Fibroblast of villous mesenchyme (primary cell): ENCODE data around the gene KLF15. TPM values are rescaled to one million over a fixed set of nuclear protein-coding genes. Genes with fewer than 3 reads are reported as not detected.

Experiments used
- DNase-seq: peaks from one replicate; pipeline ENCODE4 v3.0.0-alpha.2; 2010; ENCODE audit warnings: low read depth
- H3K4me3 ChIP-seq: 2 replicates; pipeline ENCODE4 v1.5.1; 2011; ENCODE audit warnings: low read depth, mild to moderate bottlenecking, low read length
- total RNA-seq: library from RNA; depleted of rRNA; stranded (reverse); fragments of >200 nt; gene quantifications from 2 replicates; pipeline ENCODE4 v1.2.3, GENCODE V29; 2012
- TF ChIP-seq, protein P1 (sequence below): IDR thresholded peaks from 2 replicates; pipeline ENCODE4 v1.5.1; 2012; ENCODE audit warnings: low read depth, mild to moderate bottlenecking, low read length; ENCODE audit not compliant: insufficient read depth

The KLF15 gene
- total RNA-seq: 0.32 and 0.43 TPM in 2 replicates

DNA sequence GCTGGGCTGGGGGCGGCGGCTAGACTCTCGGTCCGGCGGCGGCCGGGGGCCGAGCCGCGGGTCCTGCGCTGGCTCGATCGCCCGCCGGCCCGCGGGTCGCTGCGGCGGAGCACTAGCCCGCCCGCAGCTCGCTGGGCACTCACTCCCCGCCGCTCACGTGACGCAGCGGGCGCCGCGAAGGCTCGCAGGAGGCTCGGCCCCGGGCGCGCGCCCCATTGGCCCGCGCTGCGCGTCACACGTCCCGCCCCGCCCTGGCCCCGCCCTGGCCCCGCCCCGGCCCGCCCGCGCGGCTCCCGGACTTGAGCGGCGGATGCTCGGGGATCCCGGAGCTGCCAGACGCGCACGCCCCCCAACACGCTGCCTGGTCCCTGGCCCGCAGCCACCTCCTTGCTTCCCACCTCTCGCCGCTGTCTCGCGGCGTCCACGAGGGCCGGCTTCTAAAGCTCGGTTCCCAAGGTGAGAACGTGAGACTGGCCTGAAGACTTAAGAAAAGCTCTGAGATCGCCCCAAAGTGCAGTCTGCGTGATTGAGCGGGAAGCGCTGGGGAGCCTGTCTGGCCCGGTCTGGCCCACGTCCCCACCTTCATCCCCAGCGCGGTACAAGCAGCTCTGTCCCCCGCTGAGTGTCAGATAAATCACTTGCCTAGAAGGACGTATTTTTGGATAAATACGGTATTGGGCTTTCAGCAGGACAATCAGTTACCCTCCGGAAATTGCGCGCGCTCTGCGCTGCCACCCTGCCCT is at the start of gene KLF15:
Gene KLF15 (minus strand): TSS at position 114 of the 743 bp plus-strand sequence. CDS start 4,486 bp downstream, outside the sequence.
- peak within 1 kb of the TSS; percentile 59 for H3K4me3 ChIP-seq
- TF ChIP-seq, protein P1, sequence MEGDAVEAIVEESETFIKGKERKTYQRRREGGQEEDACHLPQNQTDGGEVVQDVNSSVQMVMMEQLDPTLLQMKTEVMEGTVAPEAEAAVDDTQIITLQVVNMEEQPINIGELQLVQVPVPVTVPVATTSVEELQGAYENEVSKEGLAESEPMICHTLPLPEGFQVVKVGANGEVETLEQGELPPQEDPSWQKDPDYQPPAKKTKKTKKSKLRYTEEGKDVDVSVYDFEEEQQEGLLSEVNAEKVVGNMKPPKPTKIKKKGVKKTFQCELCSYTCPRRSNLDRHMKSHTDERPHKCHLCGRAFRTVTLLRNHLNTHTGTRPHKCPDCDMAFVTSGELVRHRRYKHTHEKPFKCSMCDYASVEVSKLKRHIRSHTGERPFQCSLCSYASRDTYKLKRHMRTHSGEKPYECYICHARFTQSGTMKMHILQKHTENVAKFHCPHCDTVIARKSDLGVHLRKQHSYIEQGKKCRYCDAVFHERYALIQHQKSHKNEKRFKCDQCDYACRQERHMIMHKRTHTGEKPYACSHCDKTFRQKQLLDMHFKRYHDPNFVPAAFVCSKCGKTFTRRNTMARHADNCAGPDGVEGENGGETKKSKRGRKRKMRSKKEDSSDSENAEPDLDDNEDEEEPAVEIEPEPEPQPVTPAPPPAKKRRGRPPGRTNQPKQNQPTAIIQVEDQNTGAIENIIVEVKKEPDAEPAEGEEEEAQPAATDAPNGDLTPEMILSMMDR: no peak
- peak; percentile 84 for DNase-seq

DNA sequence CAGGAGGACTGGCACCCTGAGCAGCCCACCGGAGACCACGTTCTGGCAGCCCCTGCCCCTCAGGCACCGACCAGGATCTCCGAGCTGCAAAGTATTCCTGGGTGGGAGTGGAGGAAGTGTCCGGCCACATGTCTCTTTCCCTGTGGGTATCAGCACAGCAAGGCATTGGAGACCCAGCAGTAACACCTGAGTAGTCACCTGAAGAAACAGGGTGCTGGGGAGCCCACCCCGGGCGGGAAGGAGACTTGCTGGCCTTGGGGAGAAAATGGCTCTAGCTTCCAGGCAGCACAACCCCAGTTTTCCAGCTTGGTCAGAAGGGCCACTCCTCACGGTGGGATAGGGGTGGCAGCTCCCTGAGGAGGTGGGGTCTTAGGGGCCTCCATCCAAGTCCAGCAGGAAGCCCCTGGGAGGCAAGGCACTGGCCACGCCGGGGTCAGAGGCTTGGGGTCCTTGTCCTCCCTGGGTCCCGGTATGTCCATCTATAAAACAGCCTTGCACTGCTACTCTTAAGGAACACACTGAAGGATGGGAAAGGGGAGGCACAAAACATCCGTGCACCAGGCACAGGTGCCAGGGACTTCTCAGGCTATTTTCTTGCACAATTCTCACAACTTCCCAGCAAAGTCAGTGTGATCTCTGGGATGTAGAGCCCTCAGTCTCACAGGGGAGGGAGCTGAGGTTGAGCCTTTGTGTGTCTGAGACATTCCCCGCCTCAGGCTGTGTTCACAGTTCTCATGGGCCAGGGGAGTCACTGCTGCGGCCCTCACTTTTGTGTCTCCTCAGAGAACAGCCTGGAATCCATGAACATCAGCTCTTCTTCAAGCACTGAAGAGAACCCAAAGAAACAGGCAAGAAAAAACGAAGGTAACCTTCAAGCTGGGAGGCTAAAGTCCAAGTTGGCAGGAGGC is 49.4 kb upstream of the KLF15 start:
- TF ChIP-seq, protein P1: no peak
- H3K4me3 ChIP-seq: no peak overlapping the region
- DNase-seq: no peak

DNA sequence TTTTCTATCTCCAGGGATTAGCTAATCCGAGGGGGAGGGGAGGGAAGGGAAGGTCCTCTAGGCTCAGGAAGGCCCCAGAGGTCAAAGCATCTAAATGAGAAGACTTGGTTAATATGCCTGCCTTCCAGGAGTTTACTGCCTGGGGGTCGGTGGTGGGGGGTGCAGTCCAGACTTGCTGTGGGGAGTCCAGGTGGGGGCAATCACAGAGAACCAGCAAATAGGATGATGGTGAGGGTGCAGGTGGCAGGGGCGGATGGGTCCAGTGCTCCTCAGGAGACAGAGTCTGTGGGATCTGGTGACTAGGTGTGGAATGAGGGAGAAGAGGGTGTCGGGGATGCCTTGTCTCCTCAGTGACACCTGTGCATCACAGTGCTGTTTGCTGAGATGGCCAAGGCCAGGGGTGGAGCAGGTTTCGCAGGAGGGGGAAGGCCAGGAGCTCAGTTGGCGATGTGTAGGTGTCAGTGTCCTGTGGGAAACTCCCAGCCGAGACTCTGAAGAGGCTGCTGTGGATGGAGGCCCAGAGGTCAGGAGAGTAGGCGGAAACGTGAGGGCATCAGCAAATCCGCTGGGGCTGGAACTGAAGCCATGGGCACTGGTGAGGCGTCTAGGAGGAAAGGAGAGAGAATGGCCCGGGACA is 45.6 kb upstream of the KLF15 start:
- H3K4me3 ChIP-seq: no peak overlapping the region
- DNase-seq: no peak
- TF ChIP-seq, protein P1: no peak

DNA sequence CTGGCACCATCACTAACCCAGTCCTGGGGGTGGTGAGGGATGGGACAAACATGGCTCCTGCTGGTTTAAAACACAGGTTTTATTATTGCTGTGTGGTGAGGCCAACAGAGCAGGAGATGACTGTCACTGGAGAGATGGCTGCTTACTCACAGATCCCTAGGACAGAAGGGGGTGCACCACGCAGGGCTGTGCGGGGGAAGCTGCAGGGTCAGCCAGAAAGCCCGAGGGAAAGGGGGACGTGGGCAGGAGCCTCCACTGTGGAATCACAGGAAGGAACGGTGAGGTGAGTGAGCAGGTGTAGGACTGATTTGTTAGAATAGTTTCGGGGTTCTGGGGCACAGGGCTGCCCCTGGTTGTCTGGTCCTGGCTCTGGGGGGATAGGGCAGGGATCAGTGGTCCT is 45.0 kb upstream of the KLF15 start:
- TF ChIP-seq, protein P1: no peak
- no peak overlapping the region for H3K4me3 ChIP-seq
- no peak for DNase-seq

DNA sequence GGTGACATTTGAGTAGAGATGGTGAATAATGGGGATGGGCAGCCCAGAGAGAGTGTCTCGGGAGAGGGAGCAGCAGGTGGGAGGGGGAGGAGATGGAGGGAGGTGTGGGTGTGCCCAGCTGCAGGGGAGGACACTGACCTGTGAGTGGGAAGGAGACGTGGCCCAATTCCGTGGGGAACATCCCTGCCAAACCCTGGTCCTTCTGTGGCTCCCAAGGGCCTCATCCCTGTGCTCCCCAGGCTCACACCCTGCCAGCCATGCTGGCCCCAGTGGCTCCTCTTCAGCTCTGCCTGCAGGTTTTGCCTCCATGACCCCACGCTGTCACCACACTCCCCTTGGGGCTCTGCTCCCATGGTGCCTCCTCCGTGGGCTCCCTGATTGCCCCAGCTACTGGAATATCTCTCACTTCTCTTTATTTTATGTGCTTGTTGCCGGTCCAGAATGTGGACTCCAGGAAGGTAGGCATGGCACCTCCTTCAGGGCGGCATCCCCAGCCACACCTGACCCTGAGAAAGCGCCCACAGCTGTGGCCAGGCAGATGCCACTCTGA is 44.5 kb upstream of the KLF15 start:
- no peak overlapping the region for H3K4me3 ChIP-seq
- no peak for DNase-seq
- TF ChIP-seq, protein P1: no peak

DNA sequence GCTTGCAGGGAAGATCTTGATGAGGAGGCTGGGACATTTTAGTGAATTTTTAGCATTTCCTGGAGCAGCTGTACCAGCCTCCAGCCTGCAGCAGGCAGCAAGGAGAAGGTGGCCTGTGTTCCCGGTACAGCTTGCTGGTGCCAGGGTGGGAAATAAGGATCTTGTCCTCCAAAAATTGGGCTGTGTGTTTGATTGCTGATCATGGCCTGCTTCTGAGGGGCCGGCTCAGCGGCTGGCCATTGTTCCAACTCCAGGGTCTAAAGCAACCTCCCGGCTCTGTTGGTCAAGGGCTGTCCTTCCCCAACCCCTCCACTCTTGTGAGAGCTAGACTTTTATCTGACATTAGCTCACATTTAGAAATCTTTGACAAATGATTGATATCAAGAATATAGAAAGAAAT is 42.5 kb upstream of the KLF15 start:
- TF ChIP-seq, protein P1: no peak
- DNase-seq: no peak
- no peak overlapping the region for H3K4me3 ChIP-seq
